HUDEP-2 (cell line): ENCODE measurements around the gene SIAH1.
"Not testable (repeated sequence)": the region's sequence is repeated elsewhere in the genome, so short reads cannot be mapped to it uniquely, and the experiment has no call there.

Source experiments
- DNase-seq, 76 experiments: peaks; one replicate each; lab custom pipeline; 2025; ENCODE audit not compliant: unreplicated experiment in 76 of 76; lab: John Stamatoyannopoulos, UW

Gene SIAH1

GRCh38 chr16:48367441-48368049 lies 17.7 kb downstream of the SIAH1 start:
- DNase-seq: no peak

GRCh38 chr16:48366165-48367093 lies 18.8 kb downstream of the SIAH1 start:
- DNase-seq: peak in 49 of 76 experiments; percentile 6 to 62 (median 28)

GRCh38 chr16:48365601-48366164 lies 19.5 kb downstream of the SIAH1 start:
- DNase-seq: peak in 73 of 76 experiments; percentile 12 to 88 (median 73)

- no peak for DNase-seq
Observed at GRCh38 chr16:48365025-48365600, 20.1 kb downstream of the SIAH1 start.

- DNase-seq: no peak
Observed at GRCh38 chr16:48361540-48362144, 23.6 kb downstream of the SIAH1 start.

- DNase-seq: peak in 5 of 76 experiments; percentile 1 to 37 (median 18)
Observed at GRCh38 chr16:48361012-48361411, 24.2 kb downstream of the SIAH1 start.

- DNase-seq: no peak
Observed at GRCh38 chr16:48359983-48360382, 25.2 kb downstream of the SIAH1 start.

GRCh38 chr16:48358419-48358818 lies 26.8 kb downstream of the SIAH1 start:
- no peak for DNase-seq

GRCh38 chr16:48356633-48357376 lies 28.4 kb downstream of the SIAH1 start:
- DNase-seq: no peak

- DNase-seq: no peak
Observed at GRCh38 chr16:48354877-48355855, 30.0 kb downstream of the SIAH1 start.

- DNase-seq: not testable (repeated sequence)
Observed at GRCh38 chr16:48354385-48354784, 30.8 kb downstream of the SIAH1 start.

- peak in 68 of 76 experiments; percentile 5 to 74 (median 40) for DNase-seq
Observed at GRCh38 chr16:48353565-48354163, 31.5 kb downstream of the SIAH1 start.

GRCh38 chr16:48352648-48353390 lies 32.4 kb downstream of the SIAH1 start:
- DNase-seq: no peak

GRCh38 chr16:48350736-48351135 lies 34.5 kb downstream of the SIAH1 start:
- DNase-seq: no peak

GRCh38 chr16:48347980-48348379 lies 37.2 kb downstream of the SIAH1 start:
- no peak for DNase-seq

GRCh38 chr16:48347191-48347865 lies 37.9 kb downstream of the SIAH1 start:
- DNase-seq: no peak

GRCh38 chr16:48342591-48342990 lies 42.6 kb downstream of the SIAH1 start:
- no peak for DNase-seq
